GM12865 (cell line): ENCODE data around the gene GBA2.

Experiments
- DNase-seq: peaks from one replicate; pipeline ENCODE4 v3.0.0; 2010; ENCODE audit warnings: low read depth
- H3K4me3 ChIP-seq: 2 replicates; pipeline ENCODE4 v1.5.1; 2011; ENCODE audit warnings: mild to moderate bottlenecking, low read depth, low read length, control low read depth
- CTCF ChIP-seq: IDR thresholded peaks from 2 replicates; pipeline ENCODE4 v1.5.1; 2011; ENCODE audit warnings: low read length, control low read depth, low read depth, inconsistent platforms; ENCODE audit not compliant: insufficient read depth; ENCODE audit errors: missing control alignments

Gene GBA2

GRCh38 chr9:35741740-35742139 lies 7.3 kb downstream of the GBA2 start:
- no peak for DNase-seq
- H3K4me3 ChIP-seq, result no peak overlapping the region
- no peak for TF ChIP-seq CTCF

DNA sequence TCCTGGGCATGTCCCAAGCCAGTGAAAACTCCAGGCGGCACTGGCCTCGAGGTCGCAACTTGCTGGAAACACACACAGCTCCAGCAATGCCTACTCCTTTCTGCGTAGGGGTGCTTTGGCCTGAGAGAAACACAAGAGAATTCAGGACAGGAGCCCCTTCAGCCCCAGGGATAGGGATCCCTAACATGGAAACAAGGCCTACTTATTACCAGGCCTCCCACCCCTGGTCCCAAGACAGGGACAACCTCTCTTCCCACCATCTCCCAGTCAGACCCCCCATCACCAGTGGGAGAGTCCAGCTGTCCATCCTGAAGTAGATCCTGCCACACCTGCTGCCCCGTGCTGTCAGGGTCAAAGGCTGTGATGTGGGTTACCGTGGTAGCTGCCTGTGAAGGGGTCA lies 8.8 kb downstream of the GBA2 start:
- no peak overlapping the region for H3K4me3 ChIP-seq
- TF ChIP-seq CTCF, result no peak
- DNase-seq, result no peak

GRCh38 chr9:35738924-35739323 lies 10.1 kb downstream of the GBA2 start:
- DNase-seq, result no peak
- no peak overlapping the region for H3K4me3 ChIP-seq
- no peak for TF ChIP-seq CTCF

DNA sequence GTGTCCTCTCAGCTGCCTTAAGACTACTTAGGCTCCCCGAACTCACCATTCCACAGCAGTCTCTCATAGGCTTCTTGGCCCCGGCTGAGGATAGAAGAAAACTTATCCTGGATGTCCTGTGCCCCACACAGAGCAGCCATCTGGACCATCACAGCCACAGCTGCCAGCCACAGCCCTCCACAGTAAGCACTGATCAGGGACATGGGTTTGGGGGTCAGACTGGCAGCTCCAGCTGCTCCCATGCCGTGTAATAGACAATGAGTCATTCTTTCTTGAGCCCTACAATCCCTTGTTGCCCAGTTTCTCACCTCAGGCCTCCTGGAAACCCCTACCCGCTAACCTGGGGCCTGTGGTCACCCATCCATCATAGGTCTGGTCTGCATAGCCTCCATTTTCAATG lies 10.8 kb downstream of the GBA2 start:
- H3K4me3 ChIP-seq, result no peak overlapping the region
- no peak for TF ChIP-seq CTCF
- no peak for DNase-seq

GRCh38 chr9:35737143-35737542 lies 11.9 kb downstream of the GBA2 start:
- DNase-seq, result no peak
- no peak for TF ChIP-seq CTCF
- H3K4me3 ChIP-seq, result no peak overlapping the region

- peak; percentile 91 for TF ChIP-seq CTCF
- peak; percentile 85 for DNase-seq
- no peak overlapping the region for H3K4me3 ChIP-seq
These were observed 12.8 kb downstream of the GBA2 start for GRCh38 chr9:35736201-35736633.

- no peak for TF ChIP-seq CTCF
- H3K4me3 ChIP-seq, result no peak overlapping the region
- DNase-seq, result no peak
These were observed 14.9 kb downstream of the GBA2 start for GRCh38 chr9:35734096-35734495.
